NCI-H82 treated with DMSO at 0.1 percent for 48 hours (cell line): ENCODE results near the gene RIMS4.

Experiments
- DNase-seq: peaks from one replicate; lab custom pipeline; 2025; ENCODE audit not compliant: unreplicated experiment; lab: John Stamatoyannopoulos, UW

The RIMS4 gene

GRCh38 chr20:44703183-44703925 lies 107.0 kb downstream of the RIMS4 start:
- no peak for DNase-seq

- DNase-seq = no peak
Measured at GRCh38 chr20:44702776-44703175, 107.6 kb downstream of the RIMS4 start.

GRCh38 chr20:44701858-44702256 lies 108.5 kb downstream of the RIMS4 start:
- peak; percentile 48 for DNase-seq
